Subcutaneous adipose tissue (tissue), 4 donors: ENCODE results near the gene GPR151. TPM values are rescaled to one million over a fixed set of nuclear protein-coding genes. Genes with fewer than 3 reads are reported as not detected.

Experiments
- total RNA-seq, 4 donors: library from RNA; depleted of rRNA; stranded (reverse); fragments of >200 nt; gene quantifications; one replicate each; pipeline ENCODE4 v1.1.0, GENCODE V29; 2016
- TF ChIP-seq, protein P1 (sequence below): fragments of 450-650 bp; IDR thresholded peaks from one replicate; pipeline ENCODE4 v1.5.1; 2016; ENCODE audit warnings: low read depth, mild to moderate bottlenecking, control low read depth, antibody characterized with exemption, moderate library complexity

GPR151 gene
- total RNA-seq: not detected

DNA sequence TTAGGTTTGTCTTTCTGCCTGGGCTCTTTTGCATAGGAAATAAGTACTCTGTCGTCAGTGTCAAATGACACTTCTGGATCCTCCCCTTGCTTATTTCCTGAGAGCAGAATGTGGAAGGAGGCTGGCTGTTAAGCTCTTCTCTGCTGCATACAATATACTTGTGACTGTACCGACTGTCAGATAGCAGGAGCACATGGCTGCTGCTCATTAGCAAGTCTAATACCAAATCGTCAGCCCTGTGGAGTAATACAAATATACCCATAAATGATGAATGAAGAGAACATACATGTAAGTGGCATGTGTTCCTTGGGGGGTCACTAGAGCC is at the start of gene GPR151:
TSS of gene GPR151 (minus strand) at position 40 of the 325 bp plus-strand sequence. CDS start 77 bp downstream, outside the sequence.
- TF ChIP-seq, protein P1, sequence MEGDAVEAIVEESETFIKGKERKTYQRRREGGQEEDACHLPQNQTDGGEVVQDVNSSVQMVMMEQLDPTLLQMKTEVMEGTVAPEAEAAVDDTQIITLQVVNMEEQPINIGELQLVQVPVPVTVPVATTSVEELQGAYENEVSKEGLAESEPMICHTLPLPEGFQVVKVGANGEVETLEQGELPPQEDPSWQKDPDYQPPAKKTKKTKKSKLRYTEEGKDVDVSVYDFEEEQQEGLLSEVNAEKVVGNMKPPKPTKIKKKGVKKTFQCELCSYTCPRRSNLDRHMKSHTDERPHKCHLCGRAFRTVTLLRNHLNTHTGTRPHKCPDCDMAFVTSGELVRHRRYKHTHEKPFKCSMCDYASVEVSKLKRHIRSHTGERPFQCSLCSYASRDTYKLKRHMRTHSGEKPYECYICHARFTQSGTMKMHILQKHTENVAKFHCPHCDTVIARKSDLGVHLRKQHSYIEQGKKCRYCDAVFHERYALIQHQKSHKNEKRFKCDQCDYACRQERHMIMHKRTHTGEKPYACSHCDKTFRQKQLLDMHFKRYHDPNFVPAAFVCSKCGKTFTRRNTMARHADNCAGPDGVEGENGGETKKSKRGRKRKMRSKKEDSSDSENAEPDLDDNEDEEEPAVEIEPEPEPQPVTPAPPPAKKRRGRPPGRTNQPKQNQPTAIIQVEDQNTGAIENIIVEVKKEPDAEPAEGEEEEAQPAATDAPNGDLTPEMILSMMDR: no peak

DNA sequence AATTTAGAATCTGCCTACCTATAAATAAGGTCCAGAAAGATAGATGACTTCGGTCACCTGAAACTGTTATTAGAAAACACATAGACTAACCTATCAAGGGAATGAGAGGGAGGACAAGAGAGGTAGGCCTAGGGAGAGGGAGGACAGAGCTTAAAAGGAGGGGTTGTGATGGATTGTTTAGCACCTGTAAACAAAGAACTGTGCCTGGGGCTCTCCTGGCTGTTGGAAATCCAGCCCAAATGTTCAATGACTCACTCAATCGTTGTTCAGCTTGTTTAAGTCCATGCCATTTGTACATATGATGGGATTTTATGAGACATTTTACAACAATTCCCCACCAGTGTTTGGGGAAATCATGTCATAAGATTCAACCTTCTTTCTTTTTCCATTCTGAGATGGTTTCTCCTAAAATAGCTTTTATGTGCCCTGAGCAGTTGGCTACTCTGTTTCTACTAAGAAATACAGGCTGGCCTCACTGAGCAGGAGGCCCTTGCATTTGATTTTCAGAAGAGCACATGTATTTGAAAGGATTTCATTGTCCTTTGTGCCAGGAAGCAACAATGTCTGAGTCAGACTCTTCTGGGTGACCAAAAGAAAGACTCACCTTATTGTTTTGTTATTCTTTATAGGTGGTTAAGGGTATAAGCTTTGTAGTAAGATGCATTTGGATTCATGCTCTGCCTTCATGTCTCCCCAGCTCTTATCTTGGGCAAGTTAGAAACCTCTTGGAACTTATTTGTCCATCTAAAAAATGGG is 48.2 kb upstream of the GPR151 start:
- TF ChIP-seq, protein P1: no peak

DNA sequence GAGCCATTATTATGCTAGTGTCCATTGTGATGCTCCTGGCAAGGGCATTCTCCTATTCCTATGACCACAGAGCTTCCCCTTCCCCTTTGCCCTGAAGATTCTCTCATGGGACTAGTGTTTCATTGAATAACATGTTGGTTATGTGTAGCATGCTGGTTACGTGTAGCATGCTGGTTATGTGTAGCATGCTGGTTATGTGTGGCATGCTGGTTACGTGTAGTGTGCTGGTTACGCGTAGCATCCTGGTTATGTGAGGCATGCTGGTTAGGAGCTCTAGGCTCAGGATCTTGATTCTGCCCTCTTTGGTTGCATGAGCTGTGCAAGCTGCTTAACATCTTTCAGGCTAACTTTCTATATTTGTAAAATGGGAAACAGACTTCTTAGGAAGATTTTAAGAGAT is 46.5 kb upstream of the GPR151 start:
- TF ChIP-seq, protein P1: no peak

DNA sequence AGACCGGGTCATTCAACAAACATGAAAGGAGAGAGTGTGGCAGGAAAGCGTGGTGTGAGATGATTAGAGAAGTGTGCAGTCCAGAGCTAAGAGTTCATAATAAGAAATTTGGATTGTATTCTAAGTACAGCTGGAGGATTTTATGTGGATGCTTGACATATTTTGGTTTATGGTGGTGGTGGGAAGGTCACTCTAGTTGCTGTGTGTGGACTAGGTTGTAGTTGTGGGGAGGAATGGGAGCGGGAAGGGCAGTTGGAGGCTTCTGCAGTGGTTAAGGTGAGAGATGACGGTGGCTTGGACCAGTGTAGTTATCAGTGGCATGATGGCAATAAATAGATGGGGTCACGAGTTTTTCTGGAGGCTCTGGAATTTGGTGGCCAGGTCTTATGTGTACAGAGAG is 45.7 kb upstream of the GPR151 start:
- TF ChIP-seq, protein P1: no peak

DNA sequence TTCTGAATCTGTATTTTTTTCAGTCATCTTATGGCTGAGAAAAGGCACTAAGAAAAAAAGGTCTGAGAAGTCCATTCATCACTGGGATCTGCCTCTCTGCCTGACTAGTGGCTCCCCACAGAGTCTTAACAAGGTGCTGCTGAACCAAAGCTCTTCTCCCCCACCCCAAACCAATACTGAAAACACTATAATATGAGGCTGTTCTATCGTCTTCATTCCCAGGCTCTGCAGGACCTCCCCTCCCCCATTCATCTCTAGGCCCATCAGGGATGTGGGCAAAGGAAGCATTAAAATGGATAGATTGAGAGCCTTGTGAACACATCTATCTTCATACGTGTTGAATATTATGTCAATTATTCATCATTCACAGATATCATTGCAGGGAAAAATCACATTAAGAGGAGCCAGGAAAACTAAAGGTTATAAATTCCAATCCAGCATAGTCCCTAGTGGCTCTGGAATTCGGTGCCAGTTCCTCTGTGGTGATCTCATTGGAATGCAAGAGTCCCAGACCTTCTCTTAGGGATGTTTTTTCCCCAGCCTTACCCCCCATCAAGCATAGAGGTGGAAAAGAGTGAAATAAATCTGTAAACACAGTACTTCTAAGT is 44.3 kb upstream of the GPR151 start:
- TF ChIP-seq, protein P1: no peak

DNA sequence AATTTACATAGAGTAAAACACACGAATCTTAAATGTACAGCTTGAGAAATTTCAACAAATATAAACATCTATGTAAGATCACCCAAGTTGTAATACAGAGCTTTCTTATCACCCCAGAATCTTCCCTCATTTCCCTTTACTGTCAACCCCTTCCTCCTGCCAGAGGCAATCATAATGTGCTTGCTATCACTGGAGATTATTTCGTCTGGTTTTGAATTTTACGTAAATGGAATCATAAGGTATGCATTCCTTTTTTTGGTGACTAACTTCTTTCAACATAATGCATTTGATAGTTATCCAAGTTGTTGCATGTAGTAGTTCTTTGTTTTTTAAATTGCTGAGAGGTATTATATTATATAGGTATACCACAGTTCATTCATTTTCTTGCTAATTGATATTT is 37.5 kb upstream of the GPR151 start:
- TF ChIP-seq, protein P1: no peak

DNA sequence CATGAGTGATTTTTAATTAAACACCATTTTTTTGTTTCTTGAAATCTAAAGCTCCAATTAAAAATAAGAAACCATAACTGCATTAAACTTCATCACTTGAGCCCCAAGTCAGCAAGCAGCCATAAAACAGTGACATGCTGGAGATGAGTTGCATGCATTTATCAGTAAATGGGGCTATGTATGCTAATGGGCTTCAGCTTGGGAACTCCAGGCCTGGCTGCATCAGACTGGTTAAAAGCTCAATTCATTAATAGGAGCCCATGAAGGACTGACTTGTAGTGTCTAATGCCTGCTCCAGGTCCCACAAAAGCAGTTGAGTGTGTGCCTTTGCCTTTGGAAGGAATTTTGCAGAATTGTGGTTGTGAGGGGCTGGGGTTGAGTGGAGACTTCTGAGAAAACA is 33.6 kb upstream of the GPR151 start:
- TF ChIP-seq, protein P1: no peak
